Measurements from ENCODE around the gene HDAC4. TPM values are rescaled to one million over a fixed set of nuclear protein-coding genes. Genes with fewer than 3 reads are reported as not detected.

HDAC4 gene
- total RNA-seq, 1 donor from 2014 or later: 65.7 TPM

- no peak for DNase-seq (ENCODE audit: low spot score in 2 of 2)
- H3K27me3 ChIP-seq: no peaks in the 10 kb centered on the region
- TF ChIP-seq CTCF (IDR thresholded peaks at IDR 0.05): no peak
- no peak overlapping the region for H3K4me3 ChIP-seq
- no peaks in the 10 kb centered on the region for H3K9me3 ChIP-seq
- H3K27ac ChIP-seq: no peak overlapping the region
- H3K4me1 ChIP-seq: no peaks in the 10 kb centered on the region
- intact Hi-C loops (cut with DNase I): no loop called here
- peaks cover 26 to 71% of the 10 kb centered on the region in 2 donors for H3K36me3 ChIP-seq
Observed at GRCh38 chr2:239132156-239132709, 268.6 kb downstream of the HDAC4 start.

GRCh38 chr2:239131521-239131920 lies 269.3 kb downstream of the HDAC4 start:
- Histone ChIP-seq H3K36me3 (peaks cover 24 to 73% of the 10 kb centered on the region in 2 donors), H3K9me3 (no peaks in the 10 kb centered on the region), H3K27ac (no peak overlapping the region), H3K27me3 (no peaks in the 10 kb centered on the region), H3K4me1 (no peaks in the 10 kb centered on the region), H3K4me3 (no peak overlapping the region)
- no peak for TF ChIP-seq CTCF (IDR thresholded peaks at IDR 0.05)
- intact Hi-C loops (cut with DNase I): no loop called here
- no peak for DNase-seq (ENCODE audit: low spot score in 2 of 2)

GRCh38 chr2:239130786-239131325 lies 270.0 kb downstream of the HDAC4 start:
- H3K9me3 ChIP-seq: no peaks in the 10 kb centered on the region
- intact Hi-C loops (cut with DNase I): no loop called here
- H3K4me1 ChIP-seq: no peaks in the 10 kb centered on the region
- no peak for TF ChIP-seq CTCF (IDR thresholded peaks at IDR 0.05)
- H3K36me3 ChIP-seq: peaks cover 29 to 80% of the 10 kb centered on the region in 2 donors
- no peak for DNase-seq (ENCODE audit: low spot score in 2 of 2)
- H3K27me3 ChIP-seq: no peaks in the 10 kb centered on the region
- H3K4me3 ChIP-seq: no peak overlapping the region
- no peak overlapping the region for H3K27ac ChIP-seq

- Histone ChIP-seq H3K9me3 (no peaks in the 10 kb centered on the region), H3K4me3 (no peak overlapping the region), H3K27me3 (no peaks in the 10 kb centered on the region), H3K4me1 (no peaks in the 10 kb centered on the region), H3K27ac (no peak overlapping the region), H3K36me3 (peaks cover 37 to 84% of the 10 kb centered on the region in 2 donors)
- no peak for DNase-seq (ENCODE audit: low spot score in 2 of 2)
- no peak for TF ChIP-seq CTCF (IDR thresholded peaks at IDR 0.05)
- intact Hi-C loops (cut with DNase I): no loop called here
Observed at GRCh38 chr2:239130041-239130440, 270.8 kb downstream of the HDAC4 start.

GRCh38 chr2:239129147-239129920 lies 271.5 kb downstream of the HDAC4 start:
- no peaks in the 10 kb centered on the region for H3K4me1 ChIP-seq
- peaks cover 35 to 85% of the 10 kb centered on the region in 2 donors for H3K36me3 ChIP-seq
- TF ChIP-seq CTCF (IDR thresholded peaks at IDR 0.05): no peak
- H3K4me3 ChIP-seq: no peak overlapping the region
- H3K27ac ChIP-seq: no peak overlapping the region
- no peak for DNase-seq (ENCODE audit: low spot score in 2 of 2)
- H3K9me3 ChIP-seq: no peaks in the 10 kb centered on the region
- no peaks in the 10 kb centered on the region for H3K27me3 ChIP-seq
- intact Hi-C loops (cut with DNase I): no loop called here
